Tibial nerve (tissue), 3 donors: ENCODE results near the gene ZNF71.

Experiments used
- CTCF ChIP-seq, 5 experiments: fragments of 200-600 bp in 3 of 5; fragments of 450-650 bp in 2 of 5; sonication (generic) in 3 of 5; IDR thresholded peaks; one replicate each; pipeline ENCODE4 v1.5.1; 2016 to 2019; ENCODE audit warnings: antibody characterized with exemption in 5 of 5, mild to moderate bottlenecking in 3 of 5, moderate library complexity in 2 of 5
- POLR2A ChIP-seq, 2 donors: fragments of 450-650 bp; IDR thresholded peaks; one replicate each; pipeline ENCODE4 v1.6.1; 2017; ENCODE audit warnings: antibody characterized with exemption in 2 of 2, mild to moderate bottlenecking in 2 of 2, moderate library complexity in 2 of 2

GRCh38 chr19:56595548-56595899 is 422 bp downstream of the ZNF71 start:
- TF ChIP-seq POLR2A (IDR thresholded peaks at IDR 0.05) (no peak), CTCF (IDR thresholded peaks at IDR 0.05) (no peak)
